Smooth muscle cell (in vitro differentiated cells): ENCODE data around the gene CAMTA1. TPM values are rescaled to one million over a fixed set of nuclear protein-coding genes. Genes with fewer than 3 reads are reported as not detected.

Source experiments
- DNase-seq: peaks from one replicate; lab custom pipeline; 2025; ENCODE audit not compliant: unreplicated experiment; lab: John Stamatoyannopoulos, UW
- H2AFZ ChIP-seq: fragments of 200-600 bp; sonication (generic); 2 replicates; pipeline ENCODE4 v1.6.0; 2016; ENCODE audit warnings: antibody characterized with exemption, low read depth, mild to moderate bottlenecking
- H3F3A ChIP-seq: fragments of 200-600 bp; sonication (generic); 2 replicates; pipeline ENCODE4 v1.6.0; 2017; ENCODE audit warnings: antibody characterized with exemption, low read depth
- H3K27ac ChIP-seq: fragments of 200-600 bp; sonication (generic); 2 replicates; pipeline ENCODE4 v1.5.1; 2016; ENCODE audit warnings: low read depth, mild to moderate bottlenecking
- H3K27me3 ChIP-seq: fragments of 200-600 bp; sonication (generic); 2 replicates; pipeline ENCODE4 v1.6.1; 2016; ENCODE audit warnings: low read depth, mild to moderate bottlenecking
- H3K36me3 ChIP-seq: fragments of 200-600 bp; sonication (generic); 2 replicates; pipeline ENCODE4 v1.5.1; 2016; ENCODE audit warnings: low read depth
- H3K4me1 ChIP-seq: fragments of 200-600 bp; sonication (generic); 2 replicates; pipeline ENCODE4 v1.5.1; 2016; ENCODE audit warnings: low read depth
- H3K4me2 ChIP-seq: fragments of 200-600 bp; sonication (generic); 2 replicates; pipeline ENCODE4 v1.6.0; 2016; ENCODE audit warnings: mild to moderate bottlenecking
- H3K4me3 ChIP-seq: fragments of 200-600 bp; sonication (generic); 2 replicates; pipeline ENCODE4 v1.5.1; 2016; ENCODE audit warnings: mild to moderate bottlenecking
- H3K79me2 ChIP-seq: fragments of 200-600 bp; sonication (generic); 2 replicates; pipeline ENCODE4 v1.6.0; 2016; ENCODE audit warnings: low read depth, mild to moderate bottlenecking
- H3K9ac ChIP-seq: fragments of 200-600 bp; sonication (generic); 2 replicates; pipeline ENCODE4 v1.6.0; 2016; ENCODE audit warnings: low read depth
- H3K9me3 ChIP-seq: fragments of 200-600 bp; sonication (generic); replicated peaks from 2 replicates; pipeline ENCODE4 v1.5.1; 2016; ENCODE audit warnings: low read depth
- H4K20me1 ChIP-seq: fragments of 200-600 bp; sonication (generic); 2 replicates; pipeline ENCODE4 v1.6.0; 2016; ENCODE audit warnings: low read depth
- WGBS: methylation state at CpG from one replicate; pipeline ENCODE4 v1.1.7; 2016; ENCODE audit warnings: low lambda C conversion rate; 5-methylcytosine and 5-hydroxymethylcytosine counted together
- polyA plus RNA-seq: library from polyadenylated mRNA; unstranded; fragments of >200 nt; fragmentation: Nextera tagmentation; extraction: Ambion mirVana; gene quantifications from 2 replicates; pipeline ENCODE4 v1.2.1, GENCODE V29; 2016
- total RNA-seq: library from RNA; depleted of rRNA; stranded (reverse); fragments of >200 nt; gene quantifications from 2 replicates; pipeline ENCODE4 v1.2.3, GENCODE V29; 2014
- TF ChIP-seq, protein P1 (sequence below): fragments of 200-600 bp; sonication (generic); IDR thresholded peaks from 2 replicates; pipeline ENCODE4 v1.5.1; 2017; ENCODE audit warnings: borderline replicate concordance, mild to moderate bottlenecking, antibody characterized with exemption; ENCODE audit not compliant: insufficient read depth, poor library complexity, severe bottlenecking

Gene CAMTA1
- total and polyA plus RNA-seq, 2 experiments from 2014 or later: 139 to 145 TPM

GRCh38 chr1:6913086-6913485 lies 127.8 kb downstream of the CAMTA1 start:
- Histone ChIP-seq H3K9me3 (no peaks in the 10 kb centered on the region), H3K4me3 (no peak overlapping the region), H3K4me1 (no peaks in the 10 kb centered on the region), H3K27me3 (no peaks in the 10 kb centered on the region), H2AFZ (no peak overlapping the region), H3K27ac (no peak overlapping the region), H4K20me1 (no peaks in the 10 kb centered on the region), H3K36me3 (no peaks in the 10 kb centered on the region), H3K4me2 (no peak overlapping the region), H3K9ac (no peak overlapping the region), H3F3A (no peaks in the 10 kb centered on the region), H3K79me2 (no peaks in the 10 kb centered on the region)
- TF ChIP-seq, protein P1, sequence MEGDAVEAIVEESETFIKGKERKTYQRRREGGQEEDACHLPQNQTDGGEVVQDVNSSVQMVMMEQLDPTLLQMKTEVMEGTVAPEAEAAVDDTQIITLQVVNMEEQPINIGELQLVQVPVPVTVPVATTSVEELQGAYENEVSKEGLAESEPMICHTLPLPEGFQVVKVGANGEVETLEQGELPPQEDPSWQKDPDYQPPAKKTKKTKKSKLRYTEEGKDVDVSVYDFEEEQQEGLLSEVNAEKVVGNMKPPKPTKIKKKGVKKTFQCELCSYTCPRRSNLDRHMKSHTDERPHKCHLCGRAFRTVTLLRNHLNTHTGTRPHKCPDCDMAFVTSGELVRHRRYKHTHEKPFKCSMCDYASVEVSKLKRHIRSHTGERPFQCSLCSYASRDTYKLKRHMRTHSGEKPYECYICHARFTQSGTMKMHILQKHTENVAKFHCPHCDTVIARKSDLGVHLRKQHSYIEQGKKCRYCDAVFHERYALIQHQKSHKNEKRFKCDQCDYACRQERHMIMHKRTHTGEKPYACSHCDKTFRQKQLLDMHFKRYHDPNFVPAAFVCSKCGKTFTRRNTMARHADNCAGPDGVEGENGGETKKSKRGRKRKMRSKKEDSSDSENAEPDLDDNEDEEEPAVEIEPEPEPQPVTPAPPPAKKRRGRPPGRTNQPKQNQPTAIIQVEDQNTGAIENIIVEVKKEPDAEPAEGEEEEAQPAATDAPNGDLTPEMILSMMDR: no peak
- no peak for DNase-seq
- 92% methylated on average over 5 of the region's 5 CpGs for WGBS

DNA sequence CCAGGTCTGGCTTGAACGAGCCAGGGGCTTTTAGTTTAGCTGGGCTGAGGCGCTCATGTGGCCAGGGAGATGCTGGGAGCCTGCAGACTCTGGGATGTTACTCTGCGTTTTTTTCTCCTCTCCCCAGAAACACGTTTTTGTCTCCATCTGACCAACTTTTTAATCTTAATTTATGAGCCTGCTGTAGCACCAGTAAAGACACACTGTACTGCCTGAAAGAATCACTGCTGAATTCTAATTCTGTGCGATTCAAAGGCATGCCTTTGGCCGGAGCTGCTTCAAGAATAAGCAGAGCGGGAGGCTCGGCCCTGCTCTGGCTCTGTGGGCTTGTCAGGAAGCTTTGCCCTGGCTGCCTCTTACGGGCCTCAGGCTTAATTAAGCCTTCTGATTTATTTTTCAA lies 129.5 kb downstream of the CAMTA1 start:
- Histone ChIP-seq H3K4me2 (no peak overlapping the region), H3K27ac (no peak overlapping the region), H3K9ac (no peak overlapping the region), H3K36me3 (no peaks in the 10 kb centered on the region), H4K20me1 (no peaks in the 10 kb centered on the region), H3F3A (no peaks in the 10 kb centered on the region), H3K9me3 (no peaks in the 10 kb centered on the region), H3K4me3 (no peak overlapping the region), H3K79me2 (no peaks in the 10 kb centered on the region), H3K27me3 (no peaks in the 10 kb centered on the region), H2AFZ (no peak overlapping the region), H3K4me1 (no peaks in the 10 kb centered on the region)
- TF ChIP-seq, protein P1: no peak
- DNase-seq: no peak
- 85% methylated on average over 9 of the region's 9 CpGs for WGBS

DNA sequence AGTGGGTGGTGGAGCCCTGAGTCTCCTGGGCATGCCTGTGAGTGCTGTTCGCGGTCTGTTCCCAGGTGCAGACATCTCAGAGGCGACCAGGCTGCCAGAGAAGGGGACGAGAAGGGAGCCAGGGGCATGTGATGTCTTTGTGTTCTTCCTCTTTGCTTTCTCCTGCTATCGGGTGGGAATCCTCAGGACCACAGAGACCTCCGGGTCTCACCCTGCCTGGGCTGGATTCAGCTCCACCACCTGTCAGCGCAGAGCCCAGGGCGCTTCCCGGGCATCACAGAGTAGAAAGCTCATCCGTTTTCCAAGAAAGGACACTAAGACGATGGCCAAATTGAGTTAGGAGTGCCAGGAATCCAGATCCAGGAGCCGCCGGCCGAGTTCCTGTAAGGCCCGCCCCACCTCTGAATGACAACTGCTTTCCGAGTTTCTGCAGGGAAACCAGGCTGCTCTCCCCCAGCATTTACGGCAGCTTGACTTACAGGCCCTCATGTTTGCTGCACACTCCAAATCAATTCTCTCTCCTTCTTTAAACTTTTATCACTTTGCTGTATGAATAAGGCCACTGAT lies 130.8 kb downstream of the CAMTA1 start:
- Histone ChIP-seq H4K20me1 (no peaks in the 10 kb centered on the region), H2AFZ (no peak overlapping the region), H3K4me1 (no peaks in the 10 kb centered on the region), H3K27me3 (no peaks in the 10 kb centered on the region), H3F3A (no peaks in the 10 kb centered on the region), H3K4me2 (no peak overlapping the region), H3K4me3 (no peak overlapping the region), H3K9me3 (no peaks in the 10 kb centered on the region), H3K36me3 (no peaks in the 10 kb centered on the region), H3K9ac (no peak overlapping the region), H3K27ac (no peak overlapping the region), H3K79me2 (no peaks in the 10 kb centered on the region)
- DNase-seq: no peak
- TF ChIP-seq, protein P1: no peak
- WGBS: 93% methylated on average over 17 of the region's 17 CpGs

GRCh38 chr1:6917067-6917466 lies 131.8 kb downstream of the CAMTA1 start:
- Histone ChIP-seq H4K20me1 (no peaks in the 10 kb centered on the region), H3K4me1 (no peaks in the 10 kb centered on the region), H3K27me3 (no peaks in the 10 kb centered on the region), H3K27ac (no peak overlapping the region), H3K4me3 (no peak overlapping the region), H3K4me2 (no peak overlapping the region), H3K79me2 (no peaks in the 10 kb centered on the region), H3K9ac (no peak overlapping the region), H3F3A (no peaks in the 10 kb centered on the region), H3K9me3 (no peaks in the 10 kb centered on the region), H2AFZ (no peak overlapping the region), H3K36me3 (no peaks in the 10 kb centered on the region)
- WGBS: 89% methylated on average over 4 of the region's 4 CpGs
- no peak for DNase-seq
- TF ChIP-seq, protein P1: no peak
